ENCODE results near the gene SMIM7. TPM values are rescaled to one million over a fixed set of nuclear protein-coding genes. Genes with fewer than 3 reads are reported as not detected.
"Not testable (repeated sequence)": the region's sequence is repeated elsewhere in the genome, so short reads cannot be mapped to it uniquely, and the experiment has no call there.

The SMIM7 gene
- total RNA-seq, 1 donor from 2014 or later, result 44.5 TPM

GRCh38 chr19:16654627-16655026 lies 5.3 kb downstream of the SMIM7 start:
- no peak for DNase-seq

- no peak for DNase-seq
These were observed 5.8 kb downstream of the SMIM7 start for GRCh38 chr19:16654140-16654539.

- no peak for DNase-seq
These were observed 7.1 kb downstream of the SMIM7 start for GRCh38 chr19:16652854-16653253.

GRCh38 chr19:16651421-16652188 lies 8.3 kb downstream of the SMIM7 start:
- DNase-seq, result not testable (repeated sequence)

- DNase-seq, result no peak
These were observed 9.1 kb downstream of the SMIM7 start for GRCh38 chr19:16650821-16651220.

GRCh38 chr19:16649734-16650133 lies 10.2 kb downstream of the SMIM7 start:
- DNase-seq, result no peak

- DNase-seq, result peak; percentile 30
These were observed 14.8 kb downstream of the SMIM7 start for GRCh38 chr19:16645140-16645539.

- no peak for DNase-seq
These were observed 18.2 kb downstream of the SMIM7 start for GRCh38 chr19:16641695-16642094.

GRCh38 chr19:16640951-16641350 lies 19.0 kb downstream of the SMIM7 start:
- DNase-seq, result no peak

- no peak for DNase-seq
These were observed 21.3 kb downstream of the SMIM7 start for GRCh38 chr19:16638666-16639065.

- no peak for DNase-seq
These were observed 22.4 kb downstream of the SMIM7 start for GRCh38 chr19:16637535-16637934.

- DNase-seq, result no peak
These were observed 28.5 kb downstream of the SMIM7 start for GRCh38 chr19:16631465-16631864.

GRCh38 chr19:16628984-16629691 lies 30.8 kb downstream of the SMIM7 start:
- DNase-seq, result no peak

GRCh38 chr19:16628183-16628983 lies 31.6 kb downstream of the SMIM7 start, which contains the start of gene MED26:
Gene MED26, minus strand, starts transcription at chr19:16628204. Its CDS starts 261 bp downstream, at chr19:16627943.
- peak; percentile 93 for DNase-seq

GRCh38 chr19:16627928-16628182 lies 32.1 kb downstream of the SMIM7 start:
- DNase-seq, result no peak

GRCh38 chr19:16627193-16627927 lies 32.6 kb downstream of the SMIM7 start:
- no peak for DNase-seq

- no peak for DNase-seq
These were observed 33.1 kb downstream of the SMIM7 start for GRCh38 chr19:16626796-16627192.

GRCh38 chr19:16625163-16625958 lies 34.6 kb downstream of the SMIM7 start:
- DNase-seq, result no peak

GRCh38 chr19:16624236-16624635 lies 35.7 kb downstream of the SMIM7 start:
- no peak for DNase-seq

- DNase-seq, result no peak
These were observed 36.4 kb downstream of the SMIM7 start for GRCh38 chr19:16623576-16623975.

- DNase-seq, result no peak
These were observed 36.9 kb downstream of the SMIM7 start for GRCh38 chr19:16623066-16623465.

Measured in occipital lobe (tissue), 2 donors.